K562 (cell line): ENCODE results near the gene PLA2G4A. TPM values are rescaled to one million over a fixed set of nuclear protein-coding genes. Genes with fewer than 3 reads are reported as not detected.

Experiments
- ATAC-seq: fragments of 200-7000 bp; cut with Tn5 transposase; 3 replicates; pipeline ENCODE4 v1.9.1; 2020; ENCODE audit warnings: moderate library complexity
- BruUV-seq: library from RNA; stranded (reverse); fragments of 400-500 nt; replicated peaks from 2 replicates; lab custom pipeline; 2021; lab: Mats Ljungman, UMichigan
- CTCF ChIA-PET: fragments of 300-600 bp; formaldehyde crosslinking; extraction: SDS; loops from one replicate; lab custom pipeline; 2021; ENCODE audit warnings: low intra/inter-chr PET ratio; lab: Yijun Ruan, JAX
- POLR2A ChIA-PET: fragments of 300-600, 350-650 bp; sonication (Branson Sonifier 250); formaldehyde crosslinking; extraction: SDS; loops from one replicate; lab custom pipeline; 2021; ENCODE audit warnings: antibody characterized with exemption, inconsistent platforms; lab: Yijun Ruan, JAX
- DNase-seq, 4 experiments: peaks; one replicate each; pipeline versions ENCODE4 v3.0.0 to v3.0.0-alpha.2; 2011 to 2018; ENCODE audit warnings: low spot score in 3 of 4, mixed read lengths in 3 of 4; ENCODE audit errors: extremely low read depth in 1 of 4
- FAIRE-seq: peaks from 2 replicates; lab custom pipeline; 2011; peaks lifted over from hg19 to GRCh38; lab: Jason Lieb, UNC
- H2AFZ ChIP-seq: 2 replicates; pipeline ENCODE4 v1.6.0; 2011; ENCODE audit warnings: low read depth, low read length, control low read depth, inconsistent platforms
- H3K27ac ChIP-seq: fragments of 200-600 bp; 3 replicates; pipeline ENCODE4 v1.8.0; 2011; ENCODE audit warnings: low read depth, mild to moderate bottlenecking, control low read depth, inconsistent platforms, low read length, moderate library complexity, mixed read lengths; ENCODE audit errors: extremely low read depth
- H3K27me3 ChIP-seq, 2 experiments: fragments of 300-600 bp in 1 of 2; 2 replicates in 1 of 2; 3 replicates in 1 of 2; pipeline versions ENCODE4 v1.6.0 to v1.8.0; 2011; ENCODE audit warnings: inconsistent platforms in 2 of 2, low read length in 2 of 2, mild to moderate bottlenecking in 1 of 2, mixed read lengths in 1 of 2, moderate library complexity in 1 of 2; ENCODE audit not compliant: control insufficient read depth in 2 of 2, insufficient read depth in 2 of 2
- H3K36me3 ChIP-seq: fragments of 300-600 bp; 3 replicates; pipeline ENCODE4 v1.8.0; 2011; ENCODE audit warnings: mild to moderate bottlenecking, low read length, inconsistent platforms; ENCODE audit not compliant: control insufficient read depth, insufficient read depth
- H3K4me1 ChIP-seq, 2 experiments: fragments of 200-600 bp in 1 of 2; replicated peaks in 1 of 2; 2 replicates in 1 of 2; 3 replicates in 1 of 2; pipeline versions ENCODE4 v1.5.1 to v1.8.0; 2011; ENCODE audit warnings: inconsistent platforms in 2 of 2, low read length in 2 of 2, mild to moderate bottlenecking in 1 of 2, mixed read lengths in 1 of 2, moderate library complexity in 1 of 2; ENCODE audit not compliant: control insufficient read depth in 2 of 2, insufficient read depth in 2 of 2
- H3K4me2 ChIP-seq: 2 replicates; pipeline ENCODE4 v1.6.1; 2011; ENCODE audit warnings: low read length, control low read depth, inconsistent platforms, mixed read lengths; ENCODE audit not compliant: insufficient read depth
- H3K4me3 ChIP-seq: fragments of 200-600 bp; sonication (generic), shearing (Covaris generic); 2 replicates; pipeline ENCODE4 v1.5.1; 2016; ENCODE audit warnings: control low read depth, inconsistent platforms
- H3K79me2 ChIP-seq: fragments of 200-600 bp; 3 replicates; pipeline ENCODE4 v1.8.0; 2011; ENCODE audit warnings: low read length, inconsistent platforms; ENCODE audit not compliant: control insufficient read depth, insufficient read depth
- H3K9ac ChIP-seq, 2 experiments: 2 replicates each; pipeline versions ENCODE4 v1.6.0 to v1.6.1; 2011; ENCODE audit warnings: low read depth in 2 of 2, low read length in 2 of 2, control low read depth in 1 of 2, inconsistent platforms in 1 of 2, mild to moderate bottlenecking in 1 of 2, mixed read lengths in 1 of 2; ENCODE audit not compliant: insufficient read depth in 1 of 2
- H3K9me1 ChIP-seq: one replicate; pipeline ENCODE4 v1.6.0; 2011; ENCODE audit warnings: inconsistent platforms, mild to moderate bottlenecking, low read length, moderate library complexity; ENCODE audit not compliant: control insufficient read depth, insufficient read depth
- H3K9me3 ChIP-seq: replicated peaks from 2 replicates; pipeline ENCODE4 v1.5.1; 2011; ENCODE audit warnings: low read depth, low read length, inconsistent platforms; ENCODE audit not compliant: control insufficient read depth, insufficient read depth
- H4K20me1 ChIP-seq: replicated peaks from 2 replicates; pipeline ENCODE4 v1.6.1; 2011; ENCODE audit warnings: low read length, inconsistent platforms, mixed read lengths; ENCODE audit not compliant: control insufficient read depth, insufficient read depth
- FOXK2 ChIP-seq, 2 experiments: fragments of 450-650 bp; IDR thresholded peaks in 1 of 2; conservative IDR thresholded peaks in 1 of 2; 2 replicates each; pipeline ENCODE4 v1.6.1; 2016; ENCODE audit warnings: low read depth in 2 of 2, mild to moderate bottlenecking in 1 of 2
- FOXM1 ChIP-seq, 2 experiments: fragments of 450-650 bp in 1 of 2; sonication (generic) in 1 of 2; formaldehyde crosslinking in 1 of 2; IDR thresholded peaks; 2 replicates each; pipeline versions ENCODE4 v1.6.1 to v1.9.0; 2017 to 2022; ENCODE audit warnings: low read depth in 2 of 2, mild to moderate bottlenecking in 2 of 2, missing genetic modification reagents in 1 of 2, moderate library complexity in 1 of 2
- MAFK ChIP-seq: IDR thresholded peaks from 2 replicates; pipeline ENCODE4 v1.6.1; 2011; ENCODE audit warnings: low read length, improper control_type of control experiment
- NRF1 ChIP-seq, 2 experiments: fragments of 450-650 bp; IDR thresholded peaks in 1 of 2; conservative IDR thresholded peaks in 1 of 2; 2 replicates each; pipeline ENCODE4 v1.6.1; 2014; ENCODE audit warnings: mild to moderate bottlenecking in 2 of 2
- STAT5B ChIP-seq: fragments of 250-450 bp; sonication (Bioruptor Pico); IDR thresholded peaks from 2 replicates; pipeline ENCODE4 v1.8.0; 2021; ENCODE audit warnings: mild to moderate bottlenecking, inconsistent platforms
- ZNF512 ChIP-seq: IDR thresholded peaks from 2 replicates; pipeline ENCODE4 v1.6.1; 2016; ENCODE audit warnings: missing genetic modification characterization, missing compliant biosample characterization
- WGBS: fragments of 100-300 bp; shearing (Covaris generic); methylation state at CpG from one replicate; pipeline ENCODE4 v1.1.6; 2016; ENCODE audit warnings: low coverage, mixed read lengths; ENCODE audit not compliant: insufficient coverage; ENCODE audit errors: missing lambda C conversion rate; 5-methylcytosine and 5-hydroxymethylcytosine counted together
- in situ Hi-C: fragments of 300-500 bp; cut with MboI; formaldehyde crosslinking; loops from 4 replicates; pipeline ENCODE4 v1.15.0; 2018; ENCODE audit warnings: inconsistent platforms, mixed read lengths
- intact Hi-C: fragments of 100-400 bp; cut with micrococcal nuclease; formaldehyde crosslinking; loops from 2 replicates; pipeline ENCODE4 v1.14.2; 2022
- polyA plus RNA-seq, 8 experiments: library from polyadenylated mRNA; depleted of rRNA in 4 of 8; stranded (reverse) in 5 of 8; unstranded in 3 of 8; fragments of >200 nt; fragmentation: Nextera tagmentation in 2 of 8; fragmentation: Illumina TruSeq in 1 of 8; extraction: Ambion mirVana in 2 of 8; extraction: Trizol in 1 of 8; gene quantifications; 2 replicates each; pipeline versions ENCODE4 v1.2.1 to v1.2.3, GENCODE V29; 2011 to 2014; ENCODE audit warnings: inconsistent platforms in 1 of 8, missing spikeins in 1 of 8
- total RNA-seq, 7 experiments: library from RNA; depleted of rRNA in 6 of 7; stranded (reverse); fragments of >200 nt in 6 of 7; fragmentation: Illumina TruSeq in 2 of 7; extraction: Trizol in 2 of 7; gene quantifications; 2 replicates each; pipeline versions ENCODE4 v1.2.1 to v1.2.3, GENCODE V29; 2011 to 2021; ENCODE audit warnings: low replicate concordance in 1 of 7
- TF ChIP-seq, protein P1 (sequence below): fragments of 450-650 bp; formaldehyde crosslinking; IDR thresholded peaks from 2 replicates; pipeline ENCODE4 v1.4.0; 2020; ENCODE audit warnings: mild to moderate bottlenecking, moderate library complexity

PLA2G4A gene
- total and polyA plus RNA-seq, 9 of the 15 experiments (the other 6 are each of a cell fraction or from before 2014, with no cell fraction given), result 0.04 to 0.71 (median 0.22) TPM; not detected in 4

DNA sequence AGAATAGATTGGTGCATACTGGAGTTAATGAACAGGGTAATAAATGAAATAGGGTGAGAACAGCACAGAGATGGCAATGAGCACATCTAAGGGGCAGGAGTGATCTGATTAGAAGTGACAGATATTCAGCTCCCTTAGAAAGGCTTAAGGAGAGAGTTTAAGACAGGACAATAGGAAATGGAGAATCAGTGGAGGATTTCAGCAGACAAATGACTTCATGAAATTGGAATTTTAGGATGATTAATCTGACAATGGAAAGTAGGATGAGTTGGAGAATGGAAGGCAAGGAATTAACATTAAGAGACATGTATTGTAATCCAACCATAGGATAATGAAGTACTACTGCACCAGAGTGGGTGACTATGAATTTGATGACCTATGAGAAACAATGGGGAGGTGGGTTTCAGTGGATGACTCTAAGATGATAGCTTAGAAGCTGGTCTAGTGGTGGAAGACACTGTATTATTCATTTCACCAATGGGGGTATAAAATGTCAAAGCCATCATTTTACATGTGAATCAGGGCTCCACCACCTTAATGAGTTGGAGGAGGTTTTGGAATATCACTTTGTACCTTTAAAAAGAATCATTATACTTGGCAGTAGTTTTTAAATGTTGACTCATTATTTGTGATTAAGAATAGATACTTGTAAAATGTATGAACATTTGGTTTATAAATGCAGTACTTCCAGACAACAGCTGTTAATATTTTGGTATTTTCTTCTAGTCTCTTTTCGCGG, 139.1 kb downstream of the PLA2G4A start:
- BruUV-seq, result no TSS peak
- Histone ChIP-seq H4K20me1 (no peaks in the 10 kb centered on the region), H3K4me1 (no peaks in the 10 kb centered on the region), H3K9me3 (no peaks in the 10 kb centered on the region), H2AFZ (no peak overlapping the region), H3K4me2 (no peak overlapping the region), H3K27me3 (no peaks in the 10 kb centered on the region), H3K79me2 (no peaks in the 10 kb centered on the region), H3K9me1 (no peaks in the 10 kb centered on the region), H3K4me3 (no peak overlapping the region), H3K36me3 (no peaks in the 10 kb centered on the region), H3K27ac (no peak overlapping the region), H3K9ac (no peak overlapping the region)
- POLR2A ChIA-PET, result no interaction called here
- no peak for ATAC-seq
- FAIRE-seq, result no peak
- intact Hi-C loops, result no loop called here
- in situ Hi-C loops, result no loop called here
- CTCF ChIA-PET, result no interaction called here
- TF ChIP-seq FOXK2 (conservative IDR thresholded peaks at IDR 0.05 in 1 of 2, IDR thresholded peaks at IDR 0.05 in 1 of 2; ENCODE audit: low read depth in 2 of 2), result no peak
- no peak for TF ChIP-seq STAT5B (CRISPR knock-in tag)
- no peak for TF ChIP-seq NRF1 (conservative IDR thresholded peaks at IDR 0.05 in 1 of 2, IDR thresholded peaks at IDR 0.05 in 1 of 2)
- TF ChIP-seq, protein P1, sequence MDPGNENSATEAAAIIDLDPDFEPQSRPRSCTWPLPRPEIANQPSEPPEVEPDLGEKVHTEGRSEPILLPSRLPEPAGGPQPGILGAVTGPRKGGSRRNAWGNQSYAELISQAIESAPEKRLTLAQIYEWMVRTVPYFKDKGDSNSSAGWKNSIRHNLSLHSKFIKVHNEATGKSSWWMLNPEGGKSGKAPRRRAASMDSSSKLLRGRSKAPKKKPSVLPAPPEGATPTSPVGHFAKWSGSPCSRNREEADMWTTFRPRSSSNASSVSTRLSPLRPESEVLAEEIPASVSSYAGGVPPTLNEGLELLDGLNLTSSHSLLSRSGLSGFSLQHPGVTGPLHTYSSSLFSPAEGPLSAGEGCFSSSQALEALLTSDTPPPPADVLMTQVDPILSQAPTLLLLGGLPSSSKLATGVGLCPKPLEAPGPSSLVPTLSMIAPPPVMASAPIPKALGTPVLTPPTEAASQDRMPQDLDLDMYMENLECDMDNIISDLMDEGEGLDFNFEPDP, result no peak
- no peak for TF ChIP-seq FOXM1 (IDR thresholded peaks at IDR 0.05; ENCODE audit: low read depth)
- TF ChIP-seq FOXM1 (CRISPR knock-in tag; IDR thresholded peaks at IDR 0.05; ENCODE audit: low read depth), result no peak
- no peak for TF ChIP-seq ZNF512 (tag)
- TF ChIP-seq MAFK, result no peak
- WGBS, result 38% methylated on average over 2 of the region's 2 CpGs
- no peak for DNase-seq
